GM23338 (cell line): ENCODE data around the gene CLHC1. TPM values are rescaled to one million over a fixed set of nuclear protein-coding genes. Genes with fewer than 3 reads are reported as not detected.
"Not testable (repeated sequence)": the region's sequence is repeated elsewhere in the genome, so short reads cannot be mapped to it uniquely, and the experiment has no call there.

Experiments used
- ATAC-seq: fragments of 200-7000 bp; cut with Tn5 transposase; 3 replicates; pipeline ENCODE4 v1.9.1; 2020
- DNase-seq: peaks from one replicate; pipeline ENCODE4 v3.0.0-alpha.2; 2015; ENCODE audit warnings: low spot score
- H2AFZ ChIP-seq: fragments of 200-600 bp; sonication (generic); 2 replicates; pipeline ENCODE4 v1.8.0; 2016; ENCODE audit warnings: antibody characterized with exemption, mild to moderate bottlenecking, moderate library complexity
- H3F3A ChIP-seq: fragments of 200-600 bp; sonication (generic); replicated peaks from 2 replicates; pipeline ENCODE4 v1.8.0; 2017; ENCODE audit warnings: antibody characterized with exemption, mixed run types, low read depth
- H3K27ac ChIP-seq: fragments of 200-600 bp; sonication (generic); 2 replicates; pipeline ENCODE4 v1.6.1; 2016; ENCODE audit warnings: low read depth
- H3K27me3 ChIP-seq: fragments of 200-600 bp; sonication (generic); 2 replicates; pipeline ENCODE4 v1.8.0; 2016; ENCODE audit warnings: mild to moderate bottlenecking, mixed run types, moderate library complexity; ENCODE audit not compliant: insufficient read depth
- H3K36me3 ChIP-seq: fragments of 200-600 bp; sonication (generic); 2 replicates; pipeline ENCODE4 v1.8.0; 2016; ENCODE audit warnings: mild to moderate bottlenecking; ENCODE audit not compliant: insufficient read depth
- H3K4me1 ChIP-seq: fragments of 200-600 bp; sonication (generic); 2 replicates; pipeline ENCODE4 v1.8.0; 2016; ENCODE audit warnings: mild to moderate bottlenecking, moderate library complexity; ENCODE audit not compliant: insufficient read depth
- H3K4me2 ChIP-seq: fragments of 200-600 bp; sonication (generic); 2 replicates; pipeline ENCODE4 v1.7.1; 2017; ENCODE audit warnings: mixed run types
- H3K4me3 ChIP-seq: fragments of 200-600 bp; sonication (generic); 2 replicates; pipeline ENCODE4 v1.6.1; 2016; ENCODE audit warnings: mixed run types
- H3K79me2 ChIP-seq: fragments of 200-600 bp; sonication (generic); replicated peaks from 2 replicates; pipeline ENCODE4 v1.8.0; 2017; ENCODE audit warnings: mild to moderate bottlenecking; ENCODE audit not compliant: insufficient read depth
- H3K9me2 ChIP-seq: fragments of 200-600 bp; sonication (generic); 2 replicates; pipeline ENCODE4 v1.8.0; 2017; ENCODE audit not compliant: insufficient read depth
- H4K20me1 ChIP-seq: fragments of 200-600 bp; sonication (generic); replicated peaks from 2 replicates; pipeline ENCODE4 v1.8.0; 2017; ENCODE audit warnings: mild to moderate bottlenecking; ENCODE audit not compliant: insufficient read depth
- H3K27ac Mint-ChIP-seq: 2 replicates; pipeline ENCODE4 v1.8.0; 2020; ENCODE audit warnings: inconsistent platforms, mild to moderate bottlenecking, moderate library complexity, mixed read lengths
- H3K27me3 Mint-ChIP-seq: 3 replicates; pipeline ENCODE4 v1.8.0; 2022; ENCODE audit warnings: low read depth, mild to moderate bottlenecking, moderate library complexity, mixed read lengths, inconsistent platforms; ENCODE audit not compliant: insufficient read depth, poor library complexity
- H3K36me3 Mint-ChIP-seq: 3 replicates; pipeline ENCODE4 v1.8.0; 2021; ENCODE audit warnings: low read depth, mild to moderate bottlenecking, inconsistent platforms, moderate library complexity, mixed read lengths
- H3K4me1 Mint-ChIP-seq: 3 replicates; pipeline ENCODE4 v1.8.0; 2020; ENCODE audit warnings: mild to moderate bottlenecking, inconsistent platforms, mixed read lengths
- H3K4me3 Mint-ChIP-seq: 3 replicates; pipeline ENCODE4 v1.8.0; 2021; ENCODE audit warnings: moderate library complexity, mild to moderate bottlenecking, inconsistent platforms, mixed read lengths
- H3K9me3 Mint-ChIP-seq: 3 replicates; pipeline ENCODE4 v1.8.0; 2020; ENCODE audit warnings: moderate library complexity, mild to moderate bottlenecking, inconsistent platforms, mixed read lengths
- CREB1 ChIP-seq: fragments of 250-450 bp; sonication (Bioruptor Pico); IDR thresholded peaks from 2 replicates; pipeline ENCODE4 v1.5.0; 2020; ENCODE audit warnings: low read depth, mild to moderate bottlenecking, moderate library complexity
- EZH2phosphoT487 ChIP-seq: fragments of 200-600 bp; sonication (generic); IDR thresholded peaks from one replicate; pipeline ENCODE4 v1.8.1; 2018; ENCODE audit warnings: antibody characterized with exemption; ENCODE audit not compliant: unreplicated experiment
- NANOG ChIP-seq: IDR thresholded peaks from 2 replicates; pipeline ENCODE4 v1.6.1; 2016; ENCODE audit warnings: antibody characterized with exemption, borderline replicate concordance
- POLR2AphosphoS5 ChIP-seq: IDR thresholded peaks from 2 replicates; pipeline ENCODE4 v1.6.1; 2016; ENCODE audit warnings: antibody characterized with exemption, low read depth
- ZNF331 ChIP-seq: fragments of 250-450 bp; sonication (Bioruptor Pico); IDR thresholded peaks from 2 replicates; pipeline ENCODE4 v1.5.0; 2020; ENCODE audit warnings: low read depth, mild to moderate bottlenecking, moderate library complexity
- polyA plus RNA-seq: library from polyadenylated mRNA; unstranded; fragments of >200 nt; fragmentation: Nextera tagmentation; extraction: Ambion mirVana; gene quantifications from 2 replicates; pipeline ENCODE4 v1.2.1, GENCODE V29; 2016
- total RNA-seq: library from RNA; depleted of rRNA; stranded (reverse); fragments of >200 nt; shearing (Covaris generic); gene quantifications from 2 replicates; pipeline ENCODE4 v1.2.3, GENCODE V29; 2014; rRNA removed
- TF ChIP-seq, protein P1 (sequence below): IDR thresholded peaks from 2 replicates; pipeline ENCODE4 v1.6.1; 2016; ENCODE audit warnings: antibody characterized with exemption

Gene CLHC1
- total and polyA plus RNA-seq, 2 experiments from 2014 or later, result 3.1 to 5.0 TPM

DNA sequence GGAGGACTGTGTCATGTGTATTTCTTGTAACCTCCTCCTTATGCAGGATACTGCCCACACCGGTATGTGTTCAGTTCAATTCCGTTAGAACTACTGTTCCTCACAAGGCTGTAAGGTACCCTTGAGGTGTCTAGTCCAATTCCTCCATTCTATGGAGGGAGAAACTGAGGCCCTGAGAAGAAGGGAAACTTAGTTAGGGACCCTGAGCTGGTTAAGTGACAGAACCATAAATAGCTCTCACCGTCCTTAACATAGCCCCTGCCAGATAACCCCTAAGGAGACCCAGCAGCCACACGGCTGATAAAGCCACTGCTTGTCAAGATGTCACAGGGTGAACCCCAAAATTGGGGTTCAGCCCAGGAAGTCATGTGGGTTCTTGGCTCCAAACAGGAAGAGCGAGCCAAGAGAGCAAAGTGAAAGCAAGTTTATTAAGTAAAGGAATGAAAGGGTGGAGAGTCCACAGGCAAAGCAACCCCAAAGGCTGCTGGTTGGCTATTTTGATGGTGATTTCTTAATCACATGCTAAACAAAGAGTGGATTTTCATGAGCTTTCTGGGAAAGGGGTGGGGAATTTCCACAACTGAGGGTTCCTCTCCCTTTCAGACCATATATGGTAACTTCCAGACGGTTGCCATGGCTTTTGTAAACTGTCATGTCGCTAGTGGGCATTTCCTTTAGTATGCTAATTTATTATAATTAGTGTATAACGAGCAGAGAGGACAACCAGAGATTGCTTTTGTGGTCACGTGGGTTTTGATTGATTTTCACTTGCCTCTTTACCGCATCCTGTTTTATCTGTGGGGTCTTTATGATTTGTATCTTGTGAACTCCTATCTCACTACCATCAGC lies 98.4 kb downstream of the CLHC1 start:
- Histone ChIP-seq H2AFZ (no peak overlapping the region), H3K4me3 (no peak overlapping the region), H3K36me3 (no peaks in the 10 kb centered on the region), H3K9me2 (no peaks in the 10 kb centered on the region), H3K4me2 (peak overlapping the region; percentile 49), H3K27ac (peak overlapping the region; percentile 81), H3K4me1 (peaks cover 33% of the 10 kb centered on the region), H3F3A (0 out of 2 replicates have a peak, but pooled peaks cover 2% of the 10 kb centered on the region), H3K27me3 (no peaks in the 10 kb centered on the region), H4K20me1 (no peaks in the 10 kb centered on the region), H3K79me2 (no peaks in the 10 kb centered on the region)
- DNase-seq (peak; percentile 97), ATAC-seq (peak; percentile 84)
- Mint-ChIP-seq H3K36me3 (no peaks in the 10 kb centered on the region), H3K27ac (peak overlapping the region; percentile 97), H3K4me1 (peaks cover 49% of the 10 kb centered on the region), H3K9me3 (no peaks in the 10 kb centered on the region), H3K4me3 (peak overlapping the region; percentile 36), H3K27me3 (peaks cover 25% of the 10 kb centered on the region)
- TF ChIP-seq NANOG (no peak), CREB1 (CRISPR knock-in tag) (peak; percentile 27; the same call in 1 of the 2 replicates), ZNF331 (CRISPR knock-in tag) (0 out of 2 replicates have a peak, but pooled peaks have one; percentile 23), POLR2AphosphoS5 (0 out of 2 replicates have a peak, but pooled peaks have one; percentile 13)

DNA sequence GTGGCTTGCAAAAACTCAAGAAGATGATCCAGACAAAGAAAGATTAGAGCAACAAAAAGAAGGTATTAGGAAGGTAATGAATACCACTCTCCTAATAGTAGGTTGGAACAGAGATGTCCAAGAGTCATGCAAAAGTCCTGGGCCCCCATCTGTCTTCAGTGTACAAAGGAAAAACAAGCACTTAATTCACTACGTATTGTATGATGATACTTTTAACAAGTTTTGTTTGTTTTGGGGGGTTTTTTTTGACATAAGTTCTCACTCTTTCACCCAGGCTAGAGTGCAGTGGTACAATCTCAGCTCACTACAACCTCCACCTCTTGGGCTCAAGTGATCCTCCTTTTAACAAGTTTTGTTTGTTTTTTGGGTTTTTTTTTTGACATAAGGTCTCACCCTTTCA lies 101.2 kb downstream of the CLHC1 start:
- H3K4me3 Mint-ChIP-seq, result no peak overlapping the region
- no peaks in the 10 kb centered on the region for H3K27me3 ChIP-seq

DNA sequence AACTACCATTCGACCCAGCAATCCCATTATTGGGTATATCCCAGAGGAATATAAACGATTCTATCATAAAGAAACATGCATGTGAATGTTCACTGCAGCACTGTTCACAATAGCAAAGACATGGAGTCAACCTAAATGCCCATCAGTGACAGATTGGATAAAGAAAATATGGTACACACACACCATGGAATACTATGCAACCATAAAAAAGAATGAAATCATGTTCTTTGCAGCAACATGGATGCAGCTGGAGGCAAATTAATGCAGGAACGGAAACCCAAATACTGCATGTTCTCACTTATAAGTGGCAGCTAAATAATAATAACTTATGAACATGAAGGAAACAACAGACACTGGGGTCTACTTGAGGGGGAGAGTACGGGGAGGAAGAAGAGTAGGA lies 105.5 kb downstream of the CLHC1 start:
- H3F3A ChIP-seq, H3K9me2 ChIP-seq, H3K9me3 Mint-ChIP-seq, H3K27me3 Mint-ChIP-seq, ATAC-seq, H3K4me1 Mint-ChIP-seq, H3K4me3 ChIP-seq, H3K4me3 Mint-ChIP-seq, H3K27ac ChIP-seq, H3K27ac Mint-ChIP-seq, H3K36me3 Mint-ChIP-seq, H3K4me1 ChIP-seq, H3K27me3 ChIP-seq, H2AFZ ChIP-seq, H3K79me2 ChIP-seq, H3K4me2 ChIP-seq, H3K36me3 ChIP-seq, DNase-seq, H4K20me1 ChIP-seq: not testable (repeated sequence)

More for the DNA sequence above, 101.2 kb downstream of the CLHC1 start:
- no peak for ATAC-seq
- no peak overlapping the region for H3K27ac Mint-ChIP-seq
- peaks cover 15% of the 10 kb centered on the region for H3K27me3 Mint-ChIP-seq
- Histone ChIP-seq H3K4me3 (no peak overlapping the region), H3K4me2 (no peak overlapping the region), H3K4me1 (peaks cover 14% of the 10 kb centered on the region), H3K9me2 (no peaks in the 10 kb centered on the region), H3F3A (0 out of 2 replicates have a peak, but pooled peaks cover 2% of the 10 kb centered on the region), H3K79me2 (no peaks in the 10 kb centered on the region), H3K27ac (no peak overlapping the region), H3K36me3 (no peaks in the 10 kb centered on the region), H4K20me1 (no peaks in the 10 kb centered on the region), H2AFZ (no peak overlapping the region)
- no peak for DNase-seq
- no peaks in the 10 kb centered on the region; the same call in 2 of the 3 replicates for H3K9me3 Mint-ChIP-seq
- TF ChIP-seq, protein P1, sequence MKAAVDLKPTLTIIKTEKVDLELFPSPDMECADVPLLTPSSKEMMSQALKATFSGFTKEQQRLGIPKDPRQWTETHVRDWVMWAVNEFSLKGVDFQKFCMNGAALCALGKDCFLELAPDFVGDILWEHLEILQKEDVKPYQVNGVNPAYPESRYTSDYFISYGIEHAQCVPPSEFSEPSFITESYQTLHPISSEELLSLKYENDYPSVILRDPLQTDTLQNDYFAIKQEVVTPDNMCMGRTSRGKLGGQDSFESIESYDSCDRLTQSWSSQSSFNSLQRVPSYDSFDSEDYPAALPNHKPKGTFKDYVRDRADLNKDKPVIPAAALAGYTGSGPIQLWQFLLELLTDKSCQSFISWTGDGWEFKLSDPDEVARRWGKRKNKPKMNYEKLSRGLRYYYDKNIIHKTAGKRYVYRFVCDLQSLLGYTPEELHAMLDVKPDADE, result no peak
- TF ChIP-seq NANOG (no peak), EZH2phosphoT487 (no peak), POLR2AphosphoS5 (no peak)
- peaks cover 21% of the 10 kb centered on the region for H3K4me1 Mint-ChIP-seq
- no peaks in the 10 kb centered on the region for H3K36me3 Mint-ChIP-seq

Other genes with a start within 250 kb of the CLHC1 start
- gene RTN4, start 181.8 kb downstream of the CLHC1 start, total RNA-seq, result 221 and 244 TPM in 2 replicates
- gene RTN4, start 181.8 kb downstream of the CLHC1 start, polyA plus RNA-seq, result 218 and 221 TPM in 2 replicates
- 1,424 and 1,606 TPM in 2 replicates for gene RPS27A, start 395 bp upstream of the CLHC1 start, total RNA-seq
- 1,538 and 1,672 TPM in 2 replicates for gene RPS27A, start 395 bp upstream of the CLHC1 start, polyA plus RNA-seq
- 38.9 and 39.0 TPM in 2 replicates for gene MTIF2, start 36.9 kb upstream of the CLHC1 start, total RNA-seq
- 31.9 and 32.5 TPM in 2 replicates for gene MTIF2, start 36.9 kb upstream of the CLHC1 start, polyA plus RNA-seq
- 134 and 144 TPM in 2 replicates for gene CCDC88A, start 187.6 kb upstream of the CLHC1 start, total RNA-seq
- 152 and 169 TPM in 2 replicates for gene CCDC88A, start 187.6 kb upstream of the CLHC1 start, polyA plus RNA-seq